Adrenal gland (tissue), 5 donors: Measurements from ENCODE around the gene PTPRC.

Experiments used
- CTCF ChIP-seq, 6 experiments: fragments of 450-650 bp in 4 of 6; fragments of 200-600 bp in 2 of 6; sonication (generic) in 1 of 6; IDR thresholded peaks; 1 replicate in 5 of 6; 2 replicates in 1 of 6; pipeline versions ENCODE4 v1.5.1 to v1.8.0; 2016 to 2021; ENCODE audit warnings: antibody characterized with exemption in 6 of 6, mild to moderate bottlenecking in 2 of 6, moderate library complexity in 1 of 6
- POLR2A ChIP-seq, 2 donors: fragments of 450-650 bp; IDR thresholded peaks; one replicate each; pipeline ENCODE4 v1.6.1; 2017; ENCODE audit warnings: antibody characterized with exemption in 2 of 2, mild to moderate bottlenecking in 2 of 2, moderate library complexity in 1 of 2
- donor health status: DM: no; HTN: no; CAD: no.

GRCh38 chr1:198637157-198637556 is 1.7 kb upstream of the PTPRC start:
- no peak for TF ChIP-seq CTCF (IDR thresholded peaks at IDR 0.05)
- no peak for TF ChIP-seq POLR2A (IDR thresholded peaks at IDR 0.05)
